HEK293 (cell line): ENCODE results near the gene HEPACAM.

Experiments used
- GLIS1 ChIP-seq: fragments of 450-650 bp; formaldehyde crosslinking; IDR thresholded peaks from 2 replicates; pipeline ENCODE4 v1.5.1; 2016; ENCODE audit warnings: missing biosample characterization, missing genetic modification characterization
- YY2 ChIP-seq: fragments of 450-650 bp; formaldehyde crosslinking; IDR thresholded peaks from 2 replicates; pipeline ENCODE4 v1.5.1; 2016; ENCODE audit warnings: missing biosample characterization, missing genetic modification characterization
- ZBTB21 ChIP-seq: fragments of 450-650 bp; formaldehyde crosslinking; IDR thresholded peaks from 2 replicates; pipeline ENCODE4 v1.5.1; 2017; ENCODE audit warnings: missing biosample characterization, missing genetic modification characterization
- ZNF133 ChIP-seq: fragments of 450-650 bp; formaldehyde crosslinking; IDR thresholded peaks from 2 replicates; pipeline ENCODE4 v1.5.1; 2016; ENCODE audit warnings: missing biosample characterization, missing genetic modification characterization
- ZNF274 ChIP-seq, 2 experiments: fragments of 200-500 bp in 1 of 2; fragments of 450-650 bp in 1 of 2; sonication (Bioruptor generic) in 1 of 2; formaldehyde crosslinking in 1 of 2; IDR thresholded peaks; 2 replicates each; pipeline versions ENCODE4 v1.5.1 to v1.6.1; 2014 to 2016; ENCODE audit warnings: borderline replicate concordance in 1 of 2, inconsistent platforms in 1 of 2, low read length in 1 of 2, missing biosample characterization in 1 of 2, missing genetic modification characterization in 1 of 2
- ZNF76 ChIP-seq: fragments of 450-650 bp; formaldehyde crosslinking; IDR thresholded peaks from 2 replicates; pipeline ENCODE4; 2016; ENCODE audit warnings: low read depth, missing biosample characterization, missing genetic modification characterization, borderline replicate concordance
- ZNF843 ChIP-seq: fragments of 450-650 bp; formaldehyde crosslinking; IDR thresholded peaks from 2 replicates; pipeline ENCODE4 v1.5.1; 2016; ENCODE audit warnings: missing biosample characterization, missing genetic modification characterization
- TF ChIP-seq, protein P1 (sequence below): fragments of 450-650 bp; formaldehyde crosslinking; IDR thresholded peaks from 2 replicates; pipeline ENCODE4 v1.5.1; 2016; ENCODE audit warnings: missing biosample characterization, missing genetic modification characterization
- TF ChIP-seq, protein P2 (sequence below): fragments of 450-650 bp; formaldehyde crosslinking; IDR thresholded peaks from 2 replicates; pipeline ENCODE4 v1.5.1; 2016; ENCODE audit warnings: missing biosample characterization, missing genetic modification characterization

GRCh38 chr11:124970925-124971324 lies 35.1 kb upstream of the HEPACAM start:
- TF ChIP-seq GLIS1 (tag by site-specific recombination) (no peak), ZNF133 (no peak), ZNF76 (no peak), ZBTB21 (tag by site-specific recombination) (no peak), ZNF843 (no peak), ZNF274 (IDR thresholded peaks at IDR 0.05; ENCODE audit: low read length) (no peak), ZNF274 (tag by site-specific recombination; IDR thresholded peaks at IDR 0.05; ENCODE audit: borderline replicate concordance) (no peak), YY2 (no peak)
- TF ChIP-seq, protein P1, sequence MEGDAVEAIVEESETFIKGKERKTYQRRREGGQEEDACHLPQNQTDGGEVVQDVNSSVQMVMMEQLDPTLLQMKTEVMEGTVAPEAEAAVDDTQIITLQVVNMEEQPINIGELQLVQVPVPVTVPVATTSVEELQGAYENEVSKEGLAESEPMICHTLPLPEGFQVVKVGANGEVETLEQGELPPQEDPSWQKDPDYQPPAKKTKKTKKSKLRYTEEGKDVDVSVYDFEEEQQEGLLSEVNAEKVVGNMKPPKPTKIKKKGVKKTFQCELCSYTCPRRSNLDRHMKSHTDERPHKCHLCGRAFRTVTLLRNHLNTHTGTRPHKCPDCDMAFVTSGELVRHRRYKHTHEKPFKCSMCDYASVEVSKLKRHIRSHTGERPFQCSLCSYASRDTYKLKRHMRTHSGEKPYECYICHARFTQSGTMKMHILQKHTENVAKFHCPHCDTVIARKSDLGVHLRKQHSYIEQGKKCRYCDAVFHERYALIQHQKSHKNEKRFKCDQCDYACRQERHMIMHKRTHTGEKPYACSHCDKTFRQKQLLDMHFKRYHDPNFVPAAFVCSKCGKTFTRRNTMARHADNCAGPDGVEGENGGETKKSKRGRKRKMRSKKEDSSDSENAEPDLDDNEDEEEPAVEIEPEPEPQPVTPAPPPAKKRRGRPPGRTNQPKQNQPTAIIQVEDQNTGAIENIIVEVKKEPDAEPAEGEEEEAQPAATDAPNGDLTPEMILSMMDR (tag by site-specific recombination) = no peak
- TF ChIP-seq, protein P2, sequence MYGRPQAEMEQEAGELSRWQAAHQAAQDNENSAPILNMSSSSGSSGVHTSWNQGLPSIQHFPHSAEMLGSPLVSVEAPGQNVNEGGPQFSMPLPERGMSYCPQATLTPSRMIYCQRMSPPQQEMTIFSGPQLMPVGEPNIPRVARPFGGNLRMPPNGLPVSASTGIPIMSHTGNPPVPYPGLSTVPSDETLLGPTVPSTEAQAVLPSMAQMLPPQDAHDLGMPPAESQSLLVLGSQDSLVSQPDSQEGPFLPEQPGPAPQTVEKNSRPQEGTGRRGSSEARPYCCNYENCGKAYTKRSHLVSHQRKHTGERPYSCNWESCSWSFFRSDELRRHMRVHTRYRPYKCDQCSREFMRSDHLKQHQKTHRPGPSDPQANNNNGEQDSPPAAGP (tag by site-specific recombination) = no peak
